Gastroesophageal sphincter (tissue), 4 donors: Measurements from ENCODE around the gene SYNJ2. TPM values are rescaled to one million over a fixed set of nuclear protein-coding genes. Genes with fewer than 3 reads are reported as not detected.

Experiments
- ATAC-seq: fragments of 150-250 bp; one replicate; pipeline ENCODE4 v1.9.1; 2016; ENCODE audit warnings: mild to moderate bottlenecking, moderate library complexity
- H3K27ac ChIP-seq, 4 donors: fragments of 200-600 bp; sonication (generic) in 3 of 4; 1 replicate in 3 of 4; 2 replicates in 1 of 4; pipeline ENCODE4 v1.5.1; 2016 to 2019
- H3K27me3 ChIP-seq: fragments of 200-600 bp; sonication (generic); one replicate; pipeline ENCODE4 v1.5.1; 2019
- H3K36me3 ChIP-seq, 2 donors: fragments of 200-600 bp; sonication (generic); one replicate each; pipeline ENCODE4 v1.5.1; 2019; ENCODE audit warnings: control low read depth in 1 of 2
- H3K4me1 ChIP-seq, 3 donors: fragments of 200-600 bp; sonication (generic); 1 replicate in 2 of 3; 2 replicates in 1 of 3; pipeline ENCODE4 v1.5.1; 2016 to 2019; ENCODE audit warnings: control low read depth in 2 of 3
- H3K4me3 ChIP-seq, 2 donors: fragments of 200-600 bp; sonication (generic); one replicate each; pipeline ENCODE4 v1.5.1; 2019; ENCODE audit warnings: mild to moderate bottlenecking in 1 of 2, moderate library complexity in 1 of 2
- H3K9me3 ChIP-seq, 3 donors: fragments of 200-600 bp; sonication (generic); one replicate each; pipeline ENCODE4 v1.5.1; 2017 to 2019; ENCODE audit warnings: control low read depth in 2 of 3
- EP300 ChIP-seq: sonication (generic); formaldehyde crosslinking; IDR thresholded peaks from one replicate; pipeline ENCODE4 v1.6.1; 2017; ENCODE audit warnings: antibody characterized with exemption, mild to moderate bottlenecking
- POLR2A ChIP-seq, 2 donors: fragments of 450-650 bp; IDR thresholded peaks; one replicate each; pipeline ENCODE4 v1.6.1; 2017; ENCODE audit warnings: antibody characterized with exemption in 2 of 2, mild to moderate bottlenecking in 2 of 2, moderate library complexity in 1 of 2
- POLR2AphosphoS5 ChIP-seq: sonication (generic); formaldehyde crosslinking; IDR thresholded peaks from one replicate; pipeline ENCODE4 v1.6.1; 2017; ENCODE audit warnings: antibody characterized with exemption
- WGBS, 2 donors: methylation state at CpG; one replicate each; pipeline ENCODE4 v1.1.5; 2018; ENCODE audit warnings: low coverage in 1 of 2; 5-methylcytosine and 5-hydroxymethylcytosine counted together
- total RNA-seq, 4 donors: library from RNA; depleted of rRNA; stranded (reverse); fragments of >200 nt; gene quantifications; one replicate each; pipeline ENCODE4 v1.1.0, GENCODE V29; 2016
- TF ChIP-seq, protein P1 (sequence below), 4 experiments: fragments of 200-600 bp in 2 of 4; fragments of 450-650 bp in 2 of 4; sonication (generic) in 1 of 4; IDR thresholded peaks; one replicate each; pipeline ENCODE4 v1.5.1; 2017 to 2019; ENCODE audit warnings: antibody characterized with exemption in 4 of 4, mild to moderate bottlenecking in 2 of 4, moderate library complexity in 2 of 4

Gene SYNJ2
- total RNA-seq, 4 donors from 2014 or later, result 19.9 to 27.9 (median 21.6) TPM

DNA sequence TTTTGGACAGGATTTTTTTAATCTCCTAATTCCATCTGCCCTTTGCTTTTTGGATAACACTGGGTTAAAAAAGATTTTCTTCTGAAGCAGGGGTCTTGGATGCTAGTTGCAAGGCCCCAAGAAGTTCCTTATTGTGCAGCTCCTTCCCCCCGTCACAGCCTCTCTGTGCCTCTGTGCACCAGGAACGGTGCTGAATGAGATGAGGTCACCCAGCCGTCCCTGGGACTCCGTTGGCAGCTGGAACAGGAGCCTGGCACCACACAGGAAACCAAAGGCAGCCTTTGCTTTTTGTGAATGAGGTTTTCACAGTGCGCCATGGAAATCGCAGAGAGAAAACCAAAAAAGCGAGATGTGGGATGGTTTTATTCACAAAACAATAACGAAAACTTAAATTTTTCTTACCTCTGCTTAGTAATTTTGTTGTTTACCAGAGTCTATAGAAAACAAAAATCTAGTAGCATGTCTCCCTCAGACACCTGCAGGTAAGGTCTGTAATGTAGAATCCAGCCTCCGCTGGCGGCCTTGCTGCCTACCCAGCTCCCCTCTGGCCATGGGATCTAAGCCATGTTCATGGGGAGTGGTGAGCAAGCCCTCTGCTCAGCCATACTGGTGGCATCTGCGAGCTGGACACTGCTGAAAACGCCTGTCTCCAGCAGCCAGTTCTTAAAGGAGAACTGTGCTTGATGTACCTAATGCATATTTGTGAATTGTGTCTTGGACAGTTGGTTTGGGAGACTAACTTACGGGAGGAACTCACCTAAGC is 40.4 kb upstream of the SYNJ2 start:
- TF ChIP-seq, protein P1, sequence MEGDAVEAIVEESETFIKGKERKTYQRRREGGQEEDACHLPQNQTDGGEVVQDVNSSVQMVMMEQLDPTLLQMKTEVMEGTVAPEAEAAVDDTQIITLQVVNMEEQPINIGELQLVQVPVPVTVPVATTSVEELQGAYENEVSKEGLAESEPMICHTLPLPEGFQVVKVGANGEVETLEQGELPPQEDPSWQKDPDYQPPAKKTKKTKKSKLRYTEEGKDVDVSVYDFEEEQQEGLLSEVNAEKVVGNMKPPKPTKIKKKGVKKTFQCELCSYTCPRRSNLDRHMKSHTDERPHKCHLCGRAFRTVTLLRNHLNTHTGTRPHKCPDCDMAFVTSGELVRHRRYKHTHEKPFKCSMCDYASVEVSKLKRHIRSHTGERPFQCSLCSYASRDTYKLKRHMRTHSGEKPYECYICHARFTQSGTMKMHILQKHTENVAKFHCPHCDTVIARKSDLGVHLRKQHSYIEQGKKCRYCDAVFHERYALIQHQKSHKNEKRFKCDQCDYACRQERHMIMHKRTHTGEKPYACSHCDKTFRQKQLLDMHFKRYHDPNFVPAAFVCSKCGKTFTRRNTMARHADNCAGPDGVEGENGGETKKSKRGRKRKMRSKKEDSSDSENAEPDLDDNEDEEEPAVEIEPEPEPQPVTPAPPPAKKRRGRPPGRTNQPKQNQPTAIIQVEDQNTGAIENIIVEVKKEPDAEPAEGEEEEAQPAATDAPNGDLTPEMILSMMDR (IDR thresholded peaks at IDR 0.05), result no peak
- TF ChIP-seq EP300, result no peak
- no peak for TF ChIP-seq POLR2AphosphoS5
- no peak for TF ChIP-seq POLR2A (IDR thresholded peaks at IDR 0.05)
- 87 to 100% methylated on average over 1 to 10 of the region's 13 CpGs for WGBS, 2 donors

DNA sequence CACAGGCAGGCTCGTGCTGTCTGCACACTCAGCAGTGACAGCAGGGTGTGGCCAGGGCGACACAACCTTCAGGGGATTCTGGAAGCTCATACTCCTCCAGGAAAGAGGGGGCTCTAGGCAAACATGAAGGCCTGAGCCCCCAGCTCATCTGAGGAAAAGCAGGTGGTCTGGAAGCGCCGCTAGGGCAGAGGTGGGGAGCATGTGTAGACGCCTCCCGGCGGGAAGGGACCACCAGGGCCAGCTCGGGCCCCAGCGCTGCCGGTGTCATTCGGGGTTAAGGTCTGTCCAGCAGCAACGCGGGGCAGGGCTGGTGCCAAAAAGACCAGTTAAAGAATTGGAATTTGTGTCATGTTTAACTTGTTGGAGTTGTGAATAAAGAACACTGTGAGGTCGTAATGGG is 39.3 kb upstream of the SYNJ2 start:
- Histone ChIP-seq H3K4me1 (no peaks in the 10 kb centered on the region), H3K27ac (no peak overlapping the region), H3K9me3 (no peaks in the 10 kb centered on the region), H3K27me3 (no peaks in the 10 kb centered on the region), H3K4me3 (no peak overlapping the region), H3K36me3 (peaks cover 3 to 94% of the 10 kb centered on the region in 2 donors)
- WGBS, 2 donors, result 45 to 84% methylated on average over 1 to 13 of the region's 14 CpGs
- ATAC-seq, result no peak
- TF ChIP-seq EP300 (no peak), POLR2A (IDR thresholded peaks at IDR 0.05) (no peak)
- TF ChIP-seq, protein P1 (IDR thresholded peaks at IDR 0.05), result no peak

More for the DNA sequence above, 40.4 kb upstream of the SYNJ2 start:
- ATAC-seq, result no peak
- no peak overlapping the region for H3K4me3 ChIP-seq
- H3K27me3 ChIP-seq, result no peaks in the 10 kb centered on the region
- H3K4me1 ChIP-seq, result no peaks in the 10 kb centered on the region
- H3K36me3 ChIP-seq, result peaks cover 8 to 100% of the 10 kb centered on the region in 2 donors
- H3K9me3 ChIP-seq, result no peaks in the 10 kb centered on the region
- no peak overlapping the region for H3K27ac ChIP-seq

DNA sequence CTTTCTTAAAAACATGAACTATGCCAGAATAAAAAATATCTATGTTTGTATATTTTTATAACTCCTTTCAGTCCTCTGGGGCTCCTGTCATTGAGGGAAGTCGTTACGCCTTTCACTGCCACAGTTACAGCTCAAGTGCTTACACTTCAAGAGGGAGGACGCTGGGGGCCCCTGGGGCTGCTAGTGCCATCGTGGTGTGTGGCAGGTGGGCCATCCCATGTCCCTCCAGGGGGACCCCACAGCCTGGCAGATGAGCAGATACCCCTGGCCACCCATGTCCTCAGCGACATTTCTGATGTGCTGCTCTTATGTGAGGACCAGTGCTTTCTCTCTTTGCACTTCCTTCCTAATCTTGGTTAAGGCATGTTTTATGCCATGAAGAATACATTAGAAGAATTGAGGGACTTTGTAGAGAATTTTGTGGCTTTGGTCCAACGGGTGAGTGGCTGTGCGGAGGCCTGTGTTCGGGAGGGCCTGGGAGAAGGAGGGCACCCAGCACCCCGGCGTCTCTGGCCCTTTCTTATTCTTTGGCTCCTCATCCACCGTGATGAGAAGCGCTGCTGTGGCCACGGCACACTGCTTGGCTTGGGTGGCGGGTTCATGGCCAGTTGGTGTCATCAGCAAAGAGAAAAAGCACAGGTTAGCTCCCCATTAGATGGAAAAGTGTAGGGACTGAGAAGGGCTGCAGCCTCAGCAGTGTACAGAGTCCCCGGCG is 38.3 kb upstream of the SYNJ2 start:
- peaks cover 3 to 84% of the 10 kb centered on the region in 2 donors for H3K36me3 ChIP-seq
- 81 to 88% methylated on average over 4 to 9 of the region's 16 CpGs for WGBS, 2 donors
- no peak for ATAC-seq

DNA sequence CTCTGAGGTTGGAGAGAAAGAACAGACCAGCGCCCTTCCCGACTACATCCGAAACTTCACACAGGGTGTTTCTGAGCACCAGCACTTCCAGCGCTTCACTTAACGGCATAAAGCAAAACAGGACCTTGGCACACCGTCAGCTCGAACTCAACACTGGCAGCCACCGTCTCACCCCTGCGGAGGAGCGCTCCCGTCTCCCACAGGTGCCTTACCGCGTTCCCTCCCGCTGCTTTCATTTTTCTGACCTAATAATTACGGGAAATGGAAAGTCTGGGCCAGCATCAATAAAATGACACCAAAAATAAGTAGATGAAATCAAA is 37.7 kb upstream of the SYNJ2 start:
- no peaks in the 10 kb centered on the region for H3K27me3 ChIP-seq
- no peak overlapping the region for H3K4me3 ChIP-seq
- H3K4me1 ChIP-seq, result no peaks in the 10 kb centered on the region
- WGBS, 2 donors, result 84 to 93% methylated on average over 10 of the region's 15 CpGs
- no peak for TF ChIP-seq POLR2AphosphoS5
- H3K27ac ChIP-seq, result no peak overlapping the region
- no peaks in the 10 kb centered on the region for H3K9me3 ChIP-seq
- peaks cover 0 to 79% of the 10 kb centered on the region in 2 donors for H3K36me3 ChIP-seq
- no peak for ATAC-seq

More for the DNA sequence above, 38.3 kb upstream of the SYNJ2 start:
- Histone ChIP-seq H3K27ac (no peak overlapping the region), H3K9me3 (no peaks in the 10 kb centered on the region), H3K4me3 (no peak overlapping the region), H3K4me1 (no peaks in the 10 kb centered on the region), H3K27me3 (no peaks in the 10 kb centered on the region)
- TF ChIP-seq, protein P1 (IDR thresholded peaks at IDR 0.05), result no peak
- TF ChIP-seq POLR2A (IDR thresholded peaks at IDR 0.05), result no peak
- no peak for TF ChIP-seq EP300
- TF ChIP-seq POLR2AphosphoS5, result no peak

DNA sequence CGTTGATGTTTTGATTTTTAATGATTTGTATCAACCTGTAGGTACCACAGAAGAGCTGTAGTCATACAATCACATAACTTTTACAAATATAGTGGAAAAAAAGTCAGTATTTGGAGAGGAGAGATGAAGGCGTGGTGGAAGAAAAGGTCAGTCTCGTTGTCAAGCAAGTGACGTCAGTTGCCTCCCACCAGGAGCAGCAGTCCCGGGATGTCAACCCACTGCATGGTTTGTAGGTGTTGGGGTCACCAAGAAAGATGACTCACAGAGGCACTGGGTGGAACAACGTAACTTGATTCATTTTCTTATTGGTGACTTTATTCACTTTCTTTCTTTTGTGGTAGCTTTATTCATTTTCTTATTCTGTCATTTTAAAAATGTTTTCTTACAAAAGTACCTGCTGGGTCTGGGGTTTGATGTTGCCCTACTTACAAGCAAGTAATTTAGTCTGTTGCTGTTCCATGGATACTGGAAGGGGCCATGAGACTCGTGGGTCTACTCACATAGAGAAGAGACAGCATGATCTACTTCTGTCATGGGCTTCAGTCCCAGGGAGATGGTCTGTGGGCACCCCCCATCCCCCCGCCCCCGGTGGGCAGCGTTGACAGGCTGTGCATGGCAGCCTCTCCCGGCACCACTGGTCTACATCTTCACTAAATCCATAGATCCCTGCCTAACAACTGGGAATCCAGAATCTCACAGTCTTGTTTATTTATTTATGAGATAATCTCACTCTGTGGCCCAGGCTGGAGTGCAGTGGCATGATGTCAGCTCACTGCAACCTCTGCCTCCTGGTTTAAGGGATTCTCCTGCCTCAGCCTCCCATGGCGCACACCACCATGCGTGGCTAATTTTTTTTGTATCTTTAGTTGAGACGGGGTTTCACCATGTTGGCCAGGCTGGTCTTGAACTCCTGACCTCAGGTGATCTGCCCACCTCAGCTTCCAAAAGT is 36.4 kb upstream of the SYNJ2 start:
- TF ChIP-seq POLR2AphosphoS5 (no peak), EP300 (no peak), POLR2A (IDR thresholded peaks at IDR 0.05) (no peak)
- TF ChIP-seq, protein P1 (IDR thresholded peaks at IDR 0.05), result no peak
- Histone ChIP-seq H3K9me3 (peaks cover 0 to 11% (median 0%) of the 10 kb centered on the region in 3 donors), H3K4me3 (no peak overlapping the region), H3K36me3 (peaks cover 0 to 65% of the 10 kb centered on the region in 2 donors), H3K4me1 (no peaks in the 10 kb centered on the region), H3K27ac (no peak overlapping the region), H3K27me3 (no peaks in the 10 kb centered on the region)
- 80 to 90% methylated on average over 6 to 13 of the region's 14 CpGs for WGBS, 2 donors
- peak; percentile 30 for ATAC-seq
